ENCODE results near the gene OLFM1. TPM values are rescaled to one million over a fixed set of nuclear protein-coding genes. Genes with fewer than 3 reads are reported as not detected.

OLFM1 gene
- total RNA-seq, 4 donors from 2014 or later, result 18.7 to 46.1 (median 38.6) TPM

GRCh38 chr9:135078361-135078821 is 9.1 kb upstream of the OLFM1 start:
- 59% methylated on average over 11 of the region's 11 CpGs for WGBS
- DNase-seq (ENCODE audit: extremely low spot score), result no peak
- intact Hi-C loops (cut with DNase I), result no loop called here

GRCh38 chr9:135079018-135079417 is 8.4 kb upstream of the OLFM1 start:
- intact Hi-C loops (cut with DNase I), result no loop called here
- TF ChIP-seq, protein P1, sequence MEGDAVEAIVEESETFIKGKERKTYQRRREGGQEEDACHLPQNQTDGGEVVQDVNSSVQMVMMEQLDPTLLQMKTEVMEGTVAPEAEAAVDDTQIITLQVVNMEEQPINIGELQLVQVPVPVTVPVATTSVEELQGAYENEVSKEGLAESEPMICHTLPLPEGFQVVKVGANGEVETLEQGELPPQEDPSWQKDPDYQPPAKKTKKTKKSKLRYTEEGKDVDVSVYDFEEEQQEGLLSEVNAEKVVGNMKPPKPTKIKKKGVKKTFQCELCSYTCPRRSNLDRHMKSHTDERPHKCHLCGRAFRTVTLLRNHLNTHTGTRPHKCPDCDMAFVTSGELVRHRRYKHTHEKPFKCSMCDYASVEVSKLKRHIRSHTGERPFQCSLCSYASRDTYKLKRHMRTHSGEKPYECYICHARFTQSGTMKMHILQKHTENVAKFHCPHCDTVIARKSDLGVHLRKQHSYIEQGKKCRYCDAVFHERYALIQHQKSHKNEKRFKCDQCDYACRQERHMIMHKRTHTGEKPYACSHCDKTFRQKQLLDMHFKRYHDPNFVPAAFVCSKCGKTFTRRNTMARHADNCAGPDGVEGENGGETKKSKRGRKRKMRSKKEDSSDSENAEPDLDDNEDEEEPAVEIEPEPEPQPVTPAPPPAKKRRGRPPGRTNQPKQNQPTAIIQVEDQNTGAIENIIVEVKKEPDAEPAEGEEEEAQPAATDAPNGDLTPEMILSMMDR (IDR thresholded peaks at IDR 0.05), result no peak
- no peak for TF ChIP-seq EP300 (IDR thresholded peaks at IDR 0.05)
- no peak for TF ChIP-seq POLR2AphosphoS5 (IDR thresholded peaks at IDR 0.05)
- TF ChIP-seq POLR2A (IDR thresholded peaks at IDR 0.05; ENCODE audit: low read depth), result no peak
- no peaks in the 10 kb centered on the region for H3K9me3 ChIP-seq
- H3K4me3 ChIP-seq, result no peak overlapping the region
- no peak for DNase-seq (ENCODE audit: extremely low spot score)
- no peak overlapping the region for H3K27ac ChIP-seq (replicated peaks in 1 of 4)
- 92% methylated on average over 7 of the region's 7 CpGs for WGBS
- H3K27me3 ChIP-seq, result peaks cover 0 to 41% (median 0%) of the 10 kb centered on the region in 4 donors
- H3K4me1 ChIP-seq, result peaks cover 16 to 37% (median 35%) of the 10 kb centered on the region in 4 donors
- H3K36me3 ChIP-seq, result no peaks in the 10 kb centered on the region

More at GRCh38 chr9:135078361-135078821, 9.1 kb upstream of the OLFM1 start:
- TF ChIP-seq, protein P1 (IDR thresholded peaks at IDR 0.05), result no peak
- TF ChIP-seq EP300 (IDR thresholded peaks at IDR 0.05), result no peak
- TF ChIP-seq POLR2A (IDR thresholded peaks at IDR 0.05; ENCODE audit: low read depth), result no peak
- no peak for TF ChIP-seq POLR2AphosphoS5 (IDR thresholded peaks at IDR 0.05)
- Histone ChIP-seq H3K27ac (replicated peaks in 1 of 4) (no peak overlapping the region), H3K4me3 (no peak overlapping the region), H3K36me3 (no peaks in the 10 kb centered on the region), H3K27me3 (peaks cover 0 to 39% (median 0%) of the 10 kb centered on the region in 4 donors), H3K9me3 (no peaks in the 10 kb centered on the region), H3K4me1 (peaks cover 16 to 31% (median 29%) of the 10 kb centered on the region in 4 donors)

- Histone ChIP-seq H3K27me3 (peaks cover 0 to 42% (median 0%) of the 10 kb centered on the region in 4 donors), H3K36me3 (no peaks in the 10 kb centered on the region), H3K4me3 (no peak overlapping the region), H3K27ac (replicated peaks in 1 of 4) (no peak overlapping the region), H3K9me3 (no peaks in the 10 kb centered on the region), H3K4me1 (peaks cover 15 to 36% (median 35%) of the 10 kb centered on the region in 4 donors)
- intact Hi-C loops (cut with DNase I), result no loop called here
- no peak for DNase-seq (ENCODE audit: extremely low spot score)
- 87% methylated on average over 8 of the region's 8 CpGs for WGBS
- no peak for TF ChIP-seq EP300 (IDR thresholded peaks at IDR 0.05)
- TF ChIP-seq, protein P1 (IDR thresholded peaks at IDR 0.05), result no peak
- no peak for TF ChIP-seq POLR2AphosphoS5 (IDR thresholded peaks at IDR 0.05)
- no peak for TF ChIP-seq POLR2A (IDR thresholded peaks at IDR 0.05; ENCODE audit: low read depth)
These were observed 7.8 kb upstream of the OLFM1 start for GRCh38 chr9:135079676-135080075.

DNA sequence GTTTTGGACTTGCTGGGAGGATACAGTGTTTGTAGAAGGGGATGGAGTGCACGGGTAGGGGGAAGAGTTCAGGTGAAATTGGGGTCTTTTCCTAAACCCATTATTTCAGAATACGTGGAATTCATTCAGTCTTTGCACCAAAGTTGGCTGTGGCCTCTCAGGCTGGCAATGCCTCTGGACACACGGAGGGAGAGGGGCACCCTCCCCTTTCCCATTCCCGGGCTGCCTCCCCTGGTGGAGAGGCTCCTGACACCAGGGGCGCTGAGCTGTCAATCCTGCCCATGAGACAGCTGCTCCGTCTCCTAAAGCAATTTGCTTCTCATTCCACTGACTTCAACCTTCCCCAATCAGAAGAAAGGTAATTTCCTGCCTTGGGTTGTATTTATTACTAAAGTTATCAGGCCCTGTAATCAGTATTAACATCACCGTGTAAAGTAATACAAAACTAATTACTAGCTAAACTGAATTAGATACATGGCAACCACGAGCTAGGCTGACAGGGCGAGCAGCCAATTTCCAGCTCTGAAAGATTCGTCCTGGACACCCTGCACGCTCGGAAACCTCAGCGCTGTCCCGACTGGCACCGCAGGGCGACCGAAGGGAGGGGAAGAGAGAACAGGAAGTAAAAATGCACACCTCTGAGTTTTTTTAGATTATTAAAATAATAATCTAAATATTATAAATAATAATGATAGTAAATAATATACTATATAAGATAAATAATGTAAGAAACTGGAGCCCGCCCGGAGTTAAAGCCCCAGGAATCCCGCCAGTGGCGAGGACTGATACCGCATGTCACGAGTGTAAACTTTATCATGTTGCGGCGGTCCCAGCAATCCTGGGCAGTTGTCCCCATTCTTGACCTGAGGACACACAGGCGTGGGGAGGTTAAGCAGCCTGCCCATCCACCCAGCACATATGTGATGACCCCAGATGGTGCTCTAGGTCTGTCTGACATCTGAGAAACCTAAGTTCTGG is 6.9 kb upstream of the OLFM1 start:
- Histone ChIP-seq H3K4me3 (no peak overlapping the region), H3K27me3 (peaks cover 0 to 51% (median 0%) of the 10 kb centered on the region in 4 donors), H3K4me1 (peaks cover 9 to 36% (median 27%) of the 10 kb centered on the region in 4 donors), H3K27ac (replicated peaks in 1 of 4) (no peak overlapping the region), H3K36me3 (no peaks in the 10 kb centered on the region), H3K9me3 (no peaks in the 10 kb centered on the region)
- no peak for DNase-seq (ENCODE audit: extremely low spot score)
- intact Hi-C loops (cut with DNase I), result no loop called here
- TF ChIP-seq EP300 (IDR thresholded peaks at IDR 0.05) (no peak), POLR2A (IDR thresholded peaks at IDR 0.05; ENCODE audit: low read depth) (no peak), POLR2AphosphoS5 (IDR thresholded peaks at IDR 0.05) (no peak)
- TF ChIP-seq, protein P1 (IDR thresholded peaks at IDR 0.05), result no peak
- WGBS, result 76% methylated on average over 26 of the region's 26 CpGs

All from esophagus muscularis mucosa (tissue), 4 donors.